Measurements from ENCODE around the gene ITPKB.

The ITPKB gene

GRCh38 chr1:226655251-226656163 is 83.6 kb downstream of the ITPKB start:
- no peaks in the 10 kb centered on the region for H3K36me3 ChIP-seq (replicated peaks)
- no peak for TF ChIP-seq CTCF (IDR thresholded peaks at IDR 0.05; ENCODE audit: low read depth, low read length, missing control alignments)
- no peak for DNase-seq
- in situ Hi-C loops (cut with HindIII; ENCODE audit: low pct_ligation_motif_present, low sequenced_read_pairs), result no loop called here
- no peak overlapping the region for H3K27ac ChIP-seq
- no peaks in the 10 kb centered on the region for H3K27me3 ChIP-seq (replicated peaks)
- H3K4me3 ChIP-seq (ENCODE audit: low read depth, low read length), result no peak overlapping the region

GRCh38 chr1:226654668-226655055 is 84.4 kb downstream of the ITPKB start:
- no peak overlapping the region for H3K4me3 ChIP-seq (ENCODE audit: low read depth, low read length)
- TF ChIP-seq CTCF (IDR thresholded peaks at IDR 0.05; ENCODE audit: low read depth, low read length, missing control alignments), result no peak
- in situ Hi-C loops (cut with HindIII; ENCODE audit: low pct_ligation_motif_present, low sequenced_read_pairs), result no loop called here
- no peak for DNase-seq
- H3K27me3 ChIP-seq (replicated peaks), result no peaks in the 10 kb centered on the region
- no peaks in the 10 kb centered on the region for H3K36me3 ChIP-seq (replicated peaks)
- H3K27ac ChIP-seq, result no peak overlapping the region

- Histone ChIP-seq H3K27ac (no peak overlapping the region), H3K36me3 (replicated peaks) (no peaks in the 10 kb centered on the region), H3K27me3 (replicated peaks) (no peaks in the 10 kb centered on the region), H3K4me3 (ENCODE audit: low read depth, low read length) (no peak overlapping the region)
- no peak for TF ChIP-seq CTCF (IDR thresholded peaks at IDR 0.05; ENCODE audit: low read depth, low read length, missing control alignments)
- in situ Hi-C loops (cut with HindIII; ENCODE audit: low pct_ligation_motif_present, low sequenced_read_pairs), result no loop called here
- DNase-seq, result peak; percentile 34
Observed at GRCh38 chr1:226654046-226654667, 84.9 kb downstream of the ITPKB start.

GRCh38 chr1:226653311-226653921 is 85.7 kb downstream of the ITPKB start:
- no peak overlapping the region for H3K27ac ChIP-seq
- no peaks in the 10 kb centered on the region for H3K27me3 ChIP-seq (replicated peaks)
- in situ Hi-C loops (cut with HindIII; ENCODE audit: low pct_ligation_motif_present, low sequenced_read_pairs), result no loop called here
- TF ChIP-seq CTCF (IDR thresholded peaks at IDR 0.05; ENCODE audit: low read depth, low read length, missing control alignments), result no peak
- no peak overlapping the region for H3K4me3 ChIP-seq (ENCODE audit: low read depth, low read length)
- DNase-seq, result no peak
- no peaks in the 10 kb centered on the region for H3K36me3 ChIP-seq (replicated peaks)

- Histone ChIP-seq H3K27me3 (replicated peaks) (no peaks in the 10 kb centered on the region), H3K27ac (no peak overlapping the region), H3K36me3 (replicated peaks) (no peaks in the 10 kb centered on the region), H3K4me3 (ENCODE audit: low read depth, low read length) (no peak overlapping the region)
- no peak for DNase-seq
- in situ Hi-C loops (cut with HindIII; ENCODE audit: low pct_ligation_motif_present, low sequenced_read_pairs), result no loop called here
- no peak for TF ChIP-seq CTCF (IDR thresholded peaks at IDR 0.05; ENCODE audit: low read depth, low read length, missing control alignments)
Observed at GRCh38 chr1:226652613-226653012, 86.5 kb downstream of the ITPKB start.

Measured in brain microvascular endothelial cell (primary cell).